ENCODE data around the gene STAM.

Gene STAM

DNA sequence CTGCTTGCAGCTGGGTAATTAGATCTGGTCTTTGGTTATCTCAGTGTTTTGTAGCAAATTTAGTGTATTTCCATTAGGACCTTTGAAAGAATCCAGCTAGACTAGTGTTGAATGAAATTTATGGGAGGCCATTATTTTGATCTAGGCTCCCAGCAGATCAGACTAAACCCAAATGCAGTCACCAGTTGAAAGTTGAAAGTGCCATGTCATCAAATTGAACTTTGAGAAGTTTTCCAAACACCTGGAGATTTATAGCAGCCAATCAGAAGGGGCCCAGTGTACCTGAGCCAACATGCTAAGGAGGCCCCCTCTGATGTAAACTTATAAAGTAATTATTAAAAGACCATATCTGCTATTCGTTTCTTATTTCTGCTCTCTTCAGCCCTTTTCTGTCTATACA is 96.7 kb downstream of the STAM start:
- Mint-ChIP-seq H3K36me3 (ENCODE audit: low read depth) (no peaks in the 10 kb centered on the region), H3K27ac (no peak overlapping the region), H3K4me1 (ENCODE audit: low read depth) (peaks cover 8% of the 10 kb centered on the region), H3K4me3 (no peak overlapping the region), H3K27me3 (ENCODE audit: low read depth) (no peaks in the 10 kb centered on the region), H3K9me3 (no peaks in the 10 kb centered on the region)

DNA sequence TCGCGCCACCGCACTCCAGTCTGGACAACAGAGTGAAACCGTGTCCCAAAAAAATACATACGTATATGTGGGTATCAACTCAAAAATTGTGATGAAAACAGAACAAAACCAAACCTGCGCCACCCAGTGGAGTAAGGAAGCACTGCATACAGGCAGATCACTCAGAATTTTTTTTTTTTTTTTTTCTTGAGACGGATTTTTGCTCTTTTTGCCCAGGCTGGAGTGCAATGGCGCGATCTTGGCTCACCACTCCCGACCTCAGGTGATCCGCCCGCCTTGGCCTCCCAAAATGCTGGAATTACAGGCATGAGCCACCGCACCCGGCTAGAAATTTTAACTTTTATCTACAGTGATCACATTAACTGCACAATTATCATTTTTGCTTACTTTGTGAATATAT is 99.0 kb downstream of the STAM start:
- no peak overlapping the region for H3K4me3 Mint-ChIP-seq
- no peaks in the 10 kb centered on the region for H3K9me3 Mint-ChIP-seq
- no peaks in the 10 kb centered on the region for H3K36me3 Mint-ChIP-seq (ENCODE audit: low read depth)
- peaks cover 6% of the 10 kb centered on the region for H3K4me1 Mint-ChIP-seq (ENCODE audit: low read depth)
- no peaks in the 10 kb centered on the region for H3K27me3 Mint-ChIP-seq (ENCODE audit: low read depth)
- no peak overlapping the region for H3K27ac Mint-ChIP-seq

- no peaks in the 10 kb centered on the region for H3K27me3 Mint-ChIP-seq (ENCODE audit: low read depth)
- no peak overlapping the region for H3K27ac Mint-ChIP-seq
- H3K4me1 Mint-ChIP-seq (ENCODE audit: low read depth), result peaks cover 6% of the 10 kb centered on the region
- H3K36me3 Mint-ChIP-seq (ENCODE audit: low read depth), result no peaks in the 10 kb centered on the region
- no peaks in the 10 kb centered on the region for H3K9me3 Mint-ChIP-seq
- H3K4me3 Mint-ChIP-seq, result no peak overlapping the region
Measured at GRCh38 chr10:17743437-17743836, 99.5 kb downstream of the STAM start.

DNA sequence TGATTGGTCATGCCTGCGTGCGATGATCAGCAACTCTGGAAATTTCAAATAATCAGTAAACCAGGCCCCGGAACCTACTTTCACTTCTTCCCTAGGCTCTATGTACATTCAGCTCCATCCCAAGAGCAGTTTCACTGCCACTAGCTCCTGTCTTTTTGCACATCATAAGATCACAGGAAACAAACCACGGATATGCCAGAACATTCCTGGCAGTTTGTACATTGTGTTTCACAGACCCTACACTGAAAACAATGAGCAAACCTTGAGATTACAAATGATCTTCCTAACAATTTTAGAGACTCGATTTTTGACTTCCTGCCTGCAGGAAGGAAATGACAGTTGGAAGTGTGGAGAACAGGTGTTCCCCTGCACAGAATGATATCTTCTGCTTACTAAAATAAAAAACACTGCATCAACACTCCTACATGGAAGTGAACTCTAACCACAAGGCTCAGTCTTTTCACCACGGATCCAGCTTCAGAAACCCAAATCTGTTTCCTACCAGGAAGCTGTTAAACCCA is 100.5 kb downstream of the STAM start:
- Mint-ChIP-seq H3K27ac (no peak overlapping the region), H3K4me1 (ENCODE audit: low read depth) (peaks cover 6% of the 10 kb centered on the region), H3K4me3 (no peak overlapping the region), H3K36me3 (ENCODE audit: low read depth) (no peaks in the 10 kb centered on the region), H3K27me3 (ENCODE audit: low read depth) (no peaks in the 10 kb centered on the region), H3K9me3 (no peaks in the 10 kb centered on the region)

GRCh38 chr10:17747883-17748550 is 104.1 kb downstream of the STAM start:
- H3K36me3 Mint-ChIP-seq (ENCODE audit: low read depth), result no peaks in the 10 kb centered on the region
- H3K4me1 Mint-ChIP-seq (ENCODE audit: low read depth), result peaks cover 6% of the 10 kb centered on the region
- no peaks in the 10 kb centered on the region for H3K9me3 Mint-ChIP-seq
- H3K27ac Mint-ChIP-seq, result no peak overlapping the region
- no peaks in the 10 kb centered on the region for H3K27me3 Mint-ChIP-seq (ENCODE audit: low read depth)
- no peak overlapping the region for H3K4me3 Mint-ChIP-seq

GRCh38 chr10:17749890-17750289 is 105.9 kb downstream of the STAM start:
- Mint-ChIP-seq H3K4me1 (ENCODE audit: low read depth) (no peaks in the 10 kb centered on the region), H3K27ac (no peak overlapping the region), H3K27me3 (ENCODE audit: low read depth) (no peaks in the 10 kb centered on the region), H3K4me3 (no peak overlapping the region), H3K9me3 (no peaks in the 10 kb centered on the region), H3K36me3 (ENCODE audit: low read depth) (no peaks in the 10 kb centered on the region)

DNA sequence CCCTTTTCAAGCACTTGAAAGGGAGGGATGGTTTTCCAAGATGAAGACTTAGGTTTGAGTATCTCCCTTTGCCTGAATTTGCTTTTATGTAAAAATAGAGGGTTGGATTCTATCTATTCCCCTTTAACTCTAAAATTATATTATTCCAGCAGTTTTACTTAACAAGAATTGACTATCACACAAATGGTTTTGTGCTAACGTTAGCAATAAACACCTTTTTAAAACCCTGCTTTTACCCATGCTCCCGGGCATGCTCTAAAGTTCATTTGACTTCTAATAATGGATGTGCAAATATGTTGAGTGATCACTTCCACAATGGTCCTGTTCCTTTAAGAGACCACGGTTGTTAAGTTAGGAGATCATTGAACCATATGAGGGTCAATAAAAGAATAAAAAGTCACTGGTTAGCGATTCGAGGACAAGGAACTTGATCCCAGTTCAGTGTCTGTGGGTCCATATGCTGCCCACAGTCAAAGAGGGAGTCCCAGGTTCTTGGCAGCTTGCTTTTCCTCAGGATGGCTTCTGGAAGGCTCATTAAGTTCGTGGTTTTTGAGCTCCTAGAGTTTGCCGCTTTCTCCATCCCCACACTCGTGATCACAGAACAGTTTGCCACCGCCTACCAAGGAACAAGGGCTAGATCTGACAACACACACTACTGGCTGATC is 108.0 kb downstream of the STAM start, which contains the start of gene TMEM236:
Gene TMEM236, plus strand, starts transcription at position 421 of the 665 bp plus-strand sequence. Its CDS starts 95 bp downstream, at position 516.
- Mint-ChIP-seq H3K4me1 (ENCODE audit: low read depth) (peaks cover 3% of the 10 kb centered on the region), H3K27ac (no peak within 1 kb of the TSS), H3K4me3 (no peak within 1 kb of the TSS), H3K27me3 (ENCODE audit: low read depth) (no peaks in the 10 kb centered on the region), H3K9me3 (no peaks in the 10 kb centered on the region), H3K36me3 (ENCODE audit: low read depth) (no peaks in the 10 kb centered on the region)

GRCh38 chr10:17756557-17757217 is 112.7 kb downstream of the STAM start:
- H3K4me1 Mint-ChIP-seq (ENCODE audit: low read depth), result peaks cover 4% of the 10 kb centered on the region
- no peak overlapping the region for H3K4me3 Mint-ChIP-seq
- no peaks in the 10 kb centered on the region for H3K36me3 Mint-ChIP-seq (ENCODE audit: low read depth)

DNA sequence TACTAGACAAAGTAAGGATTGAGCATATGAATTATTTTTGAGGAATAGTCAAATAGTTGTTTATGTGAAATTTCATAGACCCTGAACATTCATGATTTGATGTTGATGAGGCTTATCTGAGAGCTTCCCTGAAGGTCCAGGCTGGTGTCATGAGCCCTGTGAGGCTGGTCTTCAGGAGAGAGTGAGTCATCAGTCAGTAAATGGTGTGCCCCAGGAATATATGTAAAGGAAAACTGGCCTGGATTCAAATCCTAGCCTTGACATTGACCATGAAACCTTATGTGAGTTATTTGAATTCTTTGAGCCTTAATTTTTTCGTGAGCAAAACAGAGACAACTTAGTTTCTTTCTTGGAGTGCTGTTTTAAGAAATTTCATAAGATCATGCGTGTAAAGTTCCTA is 114.2 kb downstream of the STAM start:
- Mint-ChIP-seq H3K4me1 (ENCODE audit: low read depth) (peaks cover 4% of the 10 kb centered on the region), H3K4me3 (no peak overlapping the region), H3K27me3 (ENCODE audit: low read depth) (no peaks in the 10 kb centered on the region), H3K36me3 (ENCODE audit: low read depth) (no peaks in the 10 kb centered on the region), H3K27ac (no peak overlapping the region), H3K9me3 (no peaks in the 10 kb centered on the region)

More at GRCh38 chr10:17756557-17757217, 112.7 kb downstream of the STAM start:
- Mint-ChIP-seq H3K27me3 (ENCODE audit: low read depth) (no peaks in the 10 kb centered on the region), H3K9me3 (no peaks in the 10 kb centered on the region), H3K27ac (no peak overlapping the region)

DNA sequence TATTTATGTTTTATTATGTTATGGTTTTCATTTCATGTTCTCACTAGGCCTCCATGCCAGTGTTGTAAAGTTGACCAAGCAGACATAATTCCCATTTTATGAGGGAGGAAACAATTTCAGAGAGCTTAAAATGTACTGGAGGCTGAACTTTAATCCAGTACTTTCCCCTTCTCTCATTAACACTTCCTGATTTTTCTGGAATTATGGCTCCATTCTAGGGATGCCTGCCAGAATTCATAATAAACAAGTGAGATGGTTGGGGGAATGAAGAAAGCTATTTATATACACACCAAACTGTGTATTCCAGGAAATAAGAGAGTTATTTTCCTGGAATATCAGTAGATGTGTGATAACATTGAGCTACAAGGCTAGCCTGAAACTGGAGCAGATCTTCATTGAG is 114.9 kb downstream of the STAM start:
- H3K27me3 Mint-ChIP-seq (ENCODE audit: low read depth), result no peaks in the 10 kb centered on the region
- H3K27ac Mint-ChIP-seq, result no peak overlapping the region
- H3K4me3 Mint-ChIP-seq, result no peak overlapping the region
- no peaks in the 10 kb centered on the region for H3K36me3 Mint-ChIP-seq (ENCODE audit: low read depth)
- H3K9me3 Mint-ChIP-seq, result no peaks in the 10 kb centered on the region
- peaks cover 4% of the 10 kb centered on the region for H3K4me1 Mint-ChIP-seq (ENCODE audit: low read depth)

- Mint-ChIP-seq H3K27ac (no peak overlapping the region), H3K4me3 (no peak overlapping the region), H3K9me3 (no peaks in the 10 kb centered on the region), H3K4me1 (ENCODE audit: low read depth) (no peaks in the 10 kb centered on the region), H3K36me3 (ENCODE audit: low read depth) (no peaks in the 10 kb centered on the region), H3K27me3 (ENCODE audit: low read depth) (peaks cover 4% of the 10 kb centered on the region)
Measured at GRCh38 chr10:17764142-17764541, 120.2 kb downstream of the STAM start.

- H3K4me3 Mint-ChIP-seq, result no peak overlapping the region
- peaks cover 4% of the 10 kb centered on the region for H3K27me3 Mint-ChIP-seq (ENCODE audit: low read depth)
- H3K4me1 Mint-ChIP-seq (ENCODE audit: low read depth), result no peaks in the 10 kb centered on the region
- H3K9me3 Mint-ChIP-seq, result no peaks in the 10 kb centered on the region
- no peak overlapping the region for H3K27ac Mint-ChIP-seq
- no peaks in the 10 kb centered on the region for H3K36me3 Mint-ChIP-seq (ENCODE audit: low read depth)
Measured at GRCh38 chr10:17765602-17766001, 121.7 kb downstream of the STAM start.
